ENCODE results near the gene OR1D5. TPM values are rescaled to one million over a fixed set of nuclear protein-coding genes. Genes with fewer than 3 reads are reported as not detected.

OR1D5 gene
- total and polyA plus RNA-seq, 2 of the 8 experiments (the other 6 are each of a cell fraction or from before 2014, with no cell fraction given) = not detected

DNA sequence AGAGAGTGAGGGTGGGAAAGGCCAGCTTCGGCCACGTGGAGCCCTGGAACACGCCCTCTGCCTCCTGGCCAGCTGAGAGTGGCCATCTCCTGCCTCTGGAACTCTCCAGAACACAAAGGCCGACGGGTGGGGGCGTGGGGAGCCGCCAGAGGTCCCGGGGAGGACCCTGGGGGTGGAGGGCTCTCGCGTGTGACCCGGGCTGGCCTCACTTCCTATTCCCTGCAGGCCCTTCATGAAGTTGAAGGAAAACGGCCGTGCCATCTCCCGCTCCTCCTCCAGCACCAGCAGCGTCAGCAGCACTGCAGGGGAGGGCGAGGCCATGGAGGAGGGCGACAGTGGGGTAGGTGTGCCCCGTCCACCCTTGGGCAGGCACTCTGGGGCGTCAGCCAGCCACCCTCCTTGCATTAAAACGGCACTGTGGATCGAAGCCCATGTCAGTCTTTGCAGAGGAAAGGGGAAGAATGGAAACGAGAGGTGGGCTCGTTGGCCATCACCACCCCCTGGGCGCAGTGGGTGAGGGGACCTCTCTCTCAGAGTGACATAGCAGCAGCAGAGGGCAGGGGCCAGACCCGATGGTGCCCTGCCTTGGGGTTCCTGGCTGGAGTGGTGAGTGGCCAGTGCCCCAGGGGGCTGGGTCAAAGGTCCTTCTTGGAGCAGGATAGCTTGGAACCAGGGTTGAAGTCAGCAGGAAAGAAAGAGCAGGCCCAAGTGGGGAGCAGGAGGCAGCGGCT is 37.1 kb downstream of the OR1D5 start:
- TF ChIP-seq, protein P1, sequence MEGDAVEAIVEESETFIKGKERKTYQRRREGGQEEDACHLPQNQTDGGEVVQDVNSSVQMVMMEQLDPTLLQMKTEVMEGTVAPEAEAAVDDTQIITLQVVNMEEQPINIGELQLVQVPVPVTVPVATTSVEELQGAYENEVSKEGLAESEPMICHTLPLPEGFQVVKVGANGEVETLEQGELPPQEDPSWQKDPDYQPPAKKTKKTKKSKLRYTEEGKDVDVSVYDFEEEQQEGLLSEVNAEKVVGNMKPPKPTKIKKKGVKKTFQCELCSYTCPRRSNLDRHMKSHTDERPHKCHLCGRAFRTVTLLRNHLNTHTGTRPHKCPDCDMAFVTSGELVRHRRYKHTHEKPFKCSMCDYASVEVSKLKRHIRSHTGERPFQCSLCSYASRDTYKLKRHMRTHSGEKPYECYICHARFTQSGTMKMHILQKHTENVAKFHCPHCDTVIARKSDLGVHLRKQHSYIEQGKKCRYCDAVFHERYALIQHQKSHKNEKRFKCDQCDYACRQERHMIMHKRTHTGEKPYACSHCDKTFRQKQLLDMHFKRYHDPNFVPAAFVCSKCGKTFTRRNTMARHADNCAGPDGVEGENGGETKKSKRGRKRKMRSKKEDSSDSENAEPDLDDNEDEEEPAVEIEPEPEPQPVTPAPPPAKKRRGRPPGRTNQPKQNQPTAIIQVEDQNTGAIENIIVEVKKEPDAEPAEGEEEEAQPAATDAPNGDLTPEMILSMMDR (IDR thresholded peaks at IDR 0.05; ENCODE audit: control extremely low read depth in 1 of 3, insufficient read depth in 1 of 3, low read depth in 1 of 3, low read length in 3 of 3) = no peak
- TF ChIP-seq USF2 (IDR thresholded peaks at IDR 0.05; ENCODE audit: low read length) = no peak
- TF ChIP-seq SUZ12 (IDR thresholded peaks at IDR 0.05; ENCODE audit: low read length) = no peak
- no peak for FAIRE-seq
- no peak overlapping the region for H2BK15ac ChIP-seq (ENCODE audit: low read length)
- H3K23ac ChIP-seq (ENCODE audit: insufficient read length) = no peak overlapping the region
- H3K4me3 ChIP-seq (ENCODE audit: extremely low read depth in 1 of 4, insufficient read depth in 2 of 4, low read depth in 3 of 4, low read length in 4 of 4) = no peak overlapping the region
- no peak overlapping the region for H2BK5ac ChIP-seq (ENCODE audit: low read depth, low read length)
- H2BK12ac ChIP-seq (ENCODE audit: low read depth, low read length) = no peak overlapping the region; the same call in 1 of the 2 replicates
- H4K20me1 ChIP-seq (replicated peaks in 1 of 2; ENCODE audit: control insufficient read depth in 1 of 2, insufficient read depth in 2 of 2, low read length in 2 of 2) = peaks cover 0 to 1% of the 10 kb centered on the region in 2 experiments
- no peak overlapping the region for H2BK120ac ChIP-seq (replicated peaks; ENCODE audit: low read depth, low read length)
- H2BK20ac ChIP-seq (ENCODE audit: low read length) = no peak overlapping the region
- ChIA-PET POLR2A (ENCODE audit: partially characterized antibody) (interaction anchor here (1.1 kb wide), 1 partner anchor 10 kb away, joined by 5 read pairs; no protein-coding TSS in a partner anchor), CTCF (ENCODE audit: partially characterized antibody) (interaction anchor here (0.5 to 1.8 kb wide), 6 partner anchors 10 to 656 kb away, joined by 3 to 7 read pairs (median 4); no protein-coding TSS in a partner anchor)
- WGBS, 2 experiments (ENCODE audit: extremely low coverage in 1 of 2, insufficient coverage in 1 of 2, insufficient read length in 1 of 2, insufficient replicate concordance in 2 of 2, low coverage in 1 of 2, low lambda C conversion rate in 2 of 2, missing lambda C conversion rate in 1 of 2) = 89% methylated on average over 22 of the region's 26 CpGs; no CpG with 5 or more reads in 1 of the 2 experiments
- H2AFZ ChIP-seq (ENCODE audit: low read length) = no peak overlapping the region
- H3K4me2 ChIP-seq (ENCODE audit: insufficient read depth in 1 of 2, low read depth in 2 of 2, low read length in 2 of 2) = no peak overlapping the region
- no peak overlapping the region for H4K91ac ChIP-seq (replicated peaks; ENCODE audit: insufficient read length, low read length)
- no peak overlapping the region for H2AK5ac ChIP-seq (ENCODE audit: low read depth, low read length)
- no peak overlapping the region for H3K9ac ChIP-seq (replicated peaks in 1 of 4; ENCODE audit: extremely low read depth in 1 of 4, low read depth in 3 of 4, low read length in 3 of 4)
- H3K23me2 ChIP-seq (ENCODE audit: low read depth, low read length) = no peaks in the 10 kb centered on the region
- DNase-seq (ENCODE audit: low read depth in 1 of 2, low spot score in 2 of 2) = no peak
- H4K5ac ChIP-seq (ENCODE audit: insufficient read length, low read depth, low read length) = no peak overlapping the region
- no peak overlapping the region for H4K8ac ChIP-seq (ENCODE audit: extremely low read depth, insufficient read depth, low read length)
- H3K18ac ChIP-seq (ENCODE audit: extremely low read depth, low read length) = no peak overlapping the region
- H3K9me3 ChIP-seq (ENCODE audit: insufficient read depth in 2 of 2, low read depth in 1 of 2, low read length in 1 of 2) = peaks cover 0 to 7% of the 10 kb centered on the region in 2 experiments; a peak in 1 of 4 replicates
- H3K27me3 ChIP-seq (replicated peaks in 1 of 4; ENCODE audit: control insufficient read depth in 3 of 4, extremely low read depth in 1 of 4, insufficient read depth in 3 of 4, low read length in 3 of 4) = no peaks in the 10 kb centered on the region
- no peak overlapping the region for H3K14ac ChIP-seq (ENCODE audit: insufficient read length)
- no peaks in the 10 kb centered on the region for H3K79me2 ChIP-seq (ENCODE audit: control insufficient read depth in 1 of 2, insufficient read depth in 2 of 2, low read length in 2 of 2)
- no peak overlapping the region for H3K56ac ChIP-seq (replicated peaks; ENCODE audit: insufficient read length, low read depth, low read length)
- no peak overlapping the region; the same call in none of the 2 replicates for H3K27ac ChIP-seq (ENCODE audit: low read depth, low read length)
- H3K4me1 ChIP-seq (replicated peaks in 1 of 4; ENCODE audit: control insufficient read depth in 3 of 4, insufficient read depth in 4 of 4, low read length in 3 of 4) = no peaks in the 10 kb centered on the region
- H3K36me3 ChIP-seq (ENCODE audit: control insufficient read depth in 2 of 4, insufficient read depth in 4 of 4, low read length in 3 of 4) = peaks cover 0 to 29% (median 20%) of the 10 kb centered on the region in 4 experiments; a peak in 7 of 8 replicates
- no peak overlapping the region for H3K4ac ChIP-seq (replicated peaks; ENCODE audit: insufficient read length, low read depth, low read length)
- H3K79me1 ChIP-seq (ENCODE audit: low read depth, low read length) = no peaks in the 10 kb centered on the region
